H1 (cell line): ENCODE data around the gene MPPED1. TPM values are rescaled to one million over a fixed set of nuclear protein-coding genes. Genes with fewer than 3 reads are reported as not detected.

Source experiments
- CTCF ChIA-PET: fragments of 300-600 bp; sonication (Branson Sonifier 250); formaldehyde crosslinking; loops from one replicate; lab custom pipeline; 2021; ENCODE audit not compliant: partially characterized antibody; lab: Charles Lee
- POLR2A ChIA-PET: fragments of 300-600 bp; sonication (Branson Sonifier 250); formaldehyde crosslinking; loops from one replicate; lab custom pipeline; 2021; ENCODE audit warnings: inconsistent platforms; ENCODE audit not compliant: partially characterized antibody; lab: Charles Lee
- DNase-seq, 2 experiments: peaks; one replicate each; pipeline versions ENCODE4 v3.0.0 to v3.0.0-alpha.2; 2010 to 2022; ENCODE audit warnings: low spot score in 2 of 2, low read depth in 1 of 2, mixed read lengths in 1 of 2
- FAIRE-seq: peaks from 2 replicates; lab custom pipeline; 2011; peaks lifted over from hg19 to GRCh38; lab: Jason Lieb, UNC
- H2AFZ ChIP-seq: 2 replicates; pipeline ENCODE4 v1.8.1; 2012; ENCODE audit warnings: low read length, inconsistent platforms
- H2AK5ac ChIP-seq: 2 replicates; pipeline ENCODE4 v1.6.1; 2013; ENCODE audit warnings: low read depth, low read length
- H2BK120ac ChIP-seq: replicated peaks from 2 replicates; pipeline ENCODE3; 2013; ENCODE audit warnings: low read depth, low read length, inconsistent platforms
- H2BK12ac ChIP-seq: 2 replicates; pipeline ENCODE4 v1.6.1; 2013; ENCODE audit warnings: low read depth, low read length
- H2BK15ac ChIP-seq: 2 replicates; pipeline ENCODE4 v1.6.1; 2013; ENCODE audit warnings: low read length
- H2BK20ac ChIP-seq: 2 replicates; pipeline ENCODE4 v1.6.1; 2013; ENCODE audit warnings: low read length
- H2BK5ac ChIP-seq: 2 replicates; pipeline ENCODE4 v1.6.1; 2013; ENCODE audit warnings: low read depth, low read length
- H3K14ac ChIP-seq: 2 replicates; pipeline ENCODE4 v1.6.1; 2013; ENCODE audit warnings: inconsistent platforms; ENCODE audit not compliant: insufficient read length
- H3K18ac ChIP-seq: 2 replicates; pipeline ENCODE4 v1.6.1; 2013; ENCODE audit warnings: low read length; ENCODE audit errors: extremely low read depth
- H3K23ac ChIP-seq: 2 replicates; pipeline ENCODE4 v1.6.1; 2013; ENCODE audit warnings: inconsistent platforms; ENCODE audit not compliant: insufficient read length
- H3K23me2 ChIP-seq: 2 replicates; pipeline ENCODE4 v1.6.1; 2013; ENCODE audit warnings: low read depth, low read length
- H3K27ac ChIP-seq: 2 replicates; pipeline ENCODE4 v1.6.1; 2011; ENCODE audit warnings: low read depth, low read length, inconsistent platforms
- H3K27me3 ChIP-seq, 4 experiments: replicated peaks in 1 of 4; 1 replicate in 1 of 4; 2 replicates in 3 of 4; pipeline versions ENCODE4 v1.6.1 to v1.8.1; 2011 to 2013; ENCODE audit warnings: low read length in 3 of 4, mild to moderate bottlenecking in 3 of 4, inconsistent platforms in 2 of 4, mixed read lengths in 2 of 4, moderate library complexity in 1 of 4; ENCODE audit not compliant: control insufficient read depth in 3 of 4, insufficient read depth in 3 of 4; ENCODE audit errors: extremely low read depth in 1 of 4
- H3K36me3 ChIP-seq, 4 experiments: 2 replicates each; pipeline versions ENCODE4 v1.6.1 to v1.8.1; 2011 to 2013; ENCODE audit warnings: mild to moderate bottlenecking in 4 of 4, low read length in 3 of 4, moderate library complexity in 2 of 4, control low read depth in 1 of 4, inconsistent platforms in 1 of 4; ENCODE audit not compliant: insufficient read depth in 4 of 4, control insufficient read depth in 2 of 4
- H3K4ac ChIP-seq: replicated peaks from 2 replicates; pipeline ENCODE3; 2013; ENCODE audit warnings: low read length, low read depth, mixed read lengths, inconsistent platforms; ENCODE audit not compliant: insufficient read length
- H3K4me1 ChIP-seq, 4 experiments: replicated peaks in 1 of 4; 1 replicate in 1 of 4; 2 replicates in 3 of 4; pipeline versions ENCODE4 v1.6.1 to v1.8.1; 2011 to 2013; ENCODE audit warnings: low read length in 3 of 4, inconsistent platforms in 2 of 4, mixed read lengths in 1 of 4; ENCODE audit not compliant: insufficient read depth in 4 of 4, control insufficient read depth in 3 of 4
- H3K4me2 ChIP-seq, 2 experiments: 2 replicates each; pipeline versions ENCODE4 v1.6.1 to v1.8.1; 2011 to 2013; ENCODE audit warnings: low read depth in 2 of 2, low read length in 2 of 2, control low read depth in 1 of 2, inconsistent platforms in 1 of 2, mild to moderate bottlenecking in 1 of 2; ENCODE audit not compliant: insufficient read depth in 1 of 2
- H3K4me3 ChIP-seq, 4 experiments: fragments of 200-600, 300-600 bp in 1 of 4; sonication (generic), shearing (Covaris generic), sonication (Bioruptor Twin) in 1 of 4; 2 replicates each; pipeline versions ENCODE4 v1.5.1 to v1.8.1; 2011 to 2016; ENCODE audit warnings: low read length in 4 of 4, low read depth in 3 of 4, control low read depth in 2 of 4, inconsistent platforms in 2 of 4, mild to moderate bottlenecking in 2 of 4, mixed read lengths in 1 of 4, moderate library complexity in 1 of 4; ENCODE audit not compliant: insufficient read depth in 2 of 4; ENCODE audit errors: extremely low read depth in 1 of 4
- H3K56ac ChIP-seq: replicated peaks from 2 replicates; pipeline ENCODE3; 2013; ENCODE audit warnings: low read depth, mild to moderate bottlenecking, mixed read lengths, low read length, inconsistent platforms; ENCODE audit not compliant: insufficient read length
- H3K79me1 ChIP-seq: 2 replicates; pipeline ENCODE4 v1.6.1; 2013; ENCODE audit warnings: low read depth, low read length, control low read depth
- H3K79me2 ChIP-seq, 2 experiments: 2 replicates each; pipeline versions ENCODE4 v1.6.1 to v1.8.1; 2012 to 2013; ENCODE audit warnings: low read length in 2 of 2, mild to moderate bottlenecking in 2 of 2, inconsistent platforms in 1 of 2; ENCODE audit not compliant: insufficient read depth in 2 of 2, control insufficient read depth in 1 of 2
- H3K9ac ChIP-seq, 4 experiments: replicated peaks in 1 of 4; 1 replicate in 1 of 4; 2 replicates in 3 of 4; pipeline versions ENCODE4 v1.6.1 to v1.8.1; 2011 to 2013; ENCODE audit warnings: low read depth in 3 of 4, low read length in 3 of 4, control low read depth in 2 of 4, mild to moderate bottlenecking in 2 of 4, moderate library complexity in 2 of 4, inconsistent platforms in 1 of 4; ENCODE audit errors: extremely low read depth in 1 of 4
- H3K9me3 ChIP-seq, 2 experiments: 2 replicates each; pipeline versions ENCODE4 v1.6.1 to v1.8.1; 2012 to 2013; ENCODE audit warnings: mild to moderate bottlenecking in 2 of 2, moderate library complexity in 2 of 2, control low read depth in 1 of 2, inconsistent platforms in 1 of 2, low read depth in 1 of 2, low read length in 1 of 2, mixed read lengths in 1 of 2; ENCODE audit not compliant: insufficient read depth in 2 of 2
- H4K20me1 ChIP-seq, 2 experiments: replicated peaks in 1 of 2; 2 replicates each; pipeline versions ENCODE3 to v1.8.1; 2011 to 2013; ENCODE audit warnings: inconsistent platforms in 2 of 2, low read length in 2 of 2, mild to moderate bottlenecking in 1 of 2; ENCODE audit not compliant: insufficient read depth in 2 of 2, control insufficient read depth in 1 of 2
- H4K5ac ChIP-seq: 2 replicates; pipeline ENCODE4 v1.6.1; 2013; ENCODE audit warnings: low read length, low read depth, mixed read lengths, inconsistent platforms; ENCODE audit not compliant: insufficient read length
- H4K8ac ChIP-seq: 2 replicates; pipeline ENCODE4 v1.8.0; 2013; ENCODE audit warnings: mild to moderate bottlenecking, moderate library complexity, low read length, inconsistent platforms; ENCODE audit not compliant: insufficient read depth; ENCODE audit errors: extremely low read depth
- H4K91ac ChIP-seq: replicated peaks from 2 replicates; pipeline ENCODE3; 2013; ENCODE audit warnings: low read length, mixed read lengths, inconsistent platforms; ENCODE audit not compliant: insufficient read length
- CBX5 ChIP-seq: fragments of 300-800, 300-1000 bp; sonication (generic); IDR thresholded peaks from 2 replicates; pipeline ENCODE4 v1.7.1; 2016; ENCODE audit warnings: antibody characterized with exemption, low read length, low read depth
- EP300 ChIP-seq, 2 experiments: IDR thresholded peaks; 1 replicate in 1 of 2; 2 replicates in 1 of 2; pipeline ENCODE4 v1.6.1; 2011 to 2012; ENCODE audit warnings: low read depth in 2 of 2, low read length in 2 of 2, mild to moderate bottlenecking in 2 of 2, borderline replicate concordance in 1 of 2, inconsistent platforms in 1 of 2, moderate library complexity in 1 of 2
- EZH2 ChIP-seq: fragments of 200-600 bp; sonication (generic); IDR thresholded peaks from 2 replicates; pipeline ENCODE4 v1.7.1; 2012; ENCODE audit warnings: low read depth, mild to moderate bottlenecking, moderate library complexity, low read length, inconsistent platforms; ENCODE audit not compliant: severe bottlenecking
- GABPA ChIP-seq: IDR thresholded peaks from 2 replicates; pipeline ENCODE4 v1.6.1; 2011; ENCODE audit warnings: mild to moderate bottlenecking, low read length, moderate library complexity, borderline replicate concordance; ENCODE audit not compliant: insufficient read depth
- GTF2F1 ChIP-seq: IDR thresholded peaks from 2 replicates; pipeline ENCODE4 v1.6.1; 2012; ENCODE audit warnings: low read depth, low read length, improper control_type of control experiment, borderline replicate concordance
- KDM5A ChIP-seq: fragments of 200-600 bp; IDR thresholded peaks from 2 replicates; pipeline ENCODE4 v1.7.1; 2012; ENCODE audit warnings: mild to moderate bottlenecking, low read length, inconsistent platforms, mixed read lengths
- PHF8 ChIP-seq: fragments of 200-600 bp; sonication (generic); conservative IDR thresholded peaks from 2 replicates; pipeline ENCODE4 v1.7.1; 2012; ENCODE audit warnings: low read depth, mild to moderate bottlenecking, inconsistent platforms, low read length, moderate library complexity
- SIX5 ChIP-seq: IDR thresholded peaks from 2 replicates; pipeline ENCODE4 v1.6.1; 2011; ENCODE audit warnings: mild to moderate bottlenecking, low read depth, low read length
- SP4 ChIP-seq: IDR thresholded peaks from 2 replicates; pipeline ENCODE4 v1.6.1; 2012; ENCODE audit warnings: low read length, inconsistent platforms
- ZNF274 ChIP-seq: IDR thresholded peaks from 2 replicates; pipeline ENCODE4 v1.7.0; 2012; ENCODE audit warnings: low read length, borderline replicate concordance; ENCODE audit errors: extremely low read depth
- WGBS, 2 experiments: shearing (Covaris generic) in 1 of 2; methylation state at CpG; one replicate each; pipeline versions ENCODE4 v1.1.6 to v1.1.7; 2013 to 2015; ENCODE audit warnings: low lambda C conversion rate in 2 of 2, mixed read lengths in 2 of 2, inconsistent platforms in 1 of 2, low coverage in 1 of 2, missing lambda C conversion rate in 1 of 2; ENCODE audit not compliant: insufficient replicate concordance in 2 of 2, insufficient coverage in 1 of 2, insufficient read length in 1 of 2; ENCODE audit errors: extremely low coverage in 1 of 2, missing lambda C conversion rate in 1 of 2; 5-methylcytosine and 5-hydroxymethylcytosine counted together
- polyA plus RNA-seq, 7 experiments: library from polyadenylated mRNA; depleted of rRNA in 3 of 7; stranded (reverse) in 5 of 7; unstranded in 2 of 7; fragments of >200 nt in 5 of 7; fragments of 200-250 nt in 2 of 7; gene quantifications; 1 replicate in 5 of 7; 2 replicates in 1 of 7; 4 replicates in 1 of 7; pipeline versions ENCODE4 v1.2.1 to v1.2.3, GENCODE V29; 2011 to 2013; ENCODE audit warnings: missing spikeins in 2 of 7, mixed read lengths in 2 of 7
- total RNA-seq: library from RNA; stranded (reverse); fragmentation: NEBNext Ultra II Directional; extraction: Animal tissue kit (Norgen Biotek cat#: 25700); gene quantifications from 2 replicates; pipeline ENCODE4 v1.2.1, GENCODE V29; 2021

MPPED1 gene
- total and polyA plus RNA-seq, 2 of the 8 experiments (the other 6 are each of a cell fraction or from before 2014, with no cell fraction given) = 0.29 to 0.37 TPM

DNA sequence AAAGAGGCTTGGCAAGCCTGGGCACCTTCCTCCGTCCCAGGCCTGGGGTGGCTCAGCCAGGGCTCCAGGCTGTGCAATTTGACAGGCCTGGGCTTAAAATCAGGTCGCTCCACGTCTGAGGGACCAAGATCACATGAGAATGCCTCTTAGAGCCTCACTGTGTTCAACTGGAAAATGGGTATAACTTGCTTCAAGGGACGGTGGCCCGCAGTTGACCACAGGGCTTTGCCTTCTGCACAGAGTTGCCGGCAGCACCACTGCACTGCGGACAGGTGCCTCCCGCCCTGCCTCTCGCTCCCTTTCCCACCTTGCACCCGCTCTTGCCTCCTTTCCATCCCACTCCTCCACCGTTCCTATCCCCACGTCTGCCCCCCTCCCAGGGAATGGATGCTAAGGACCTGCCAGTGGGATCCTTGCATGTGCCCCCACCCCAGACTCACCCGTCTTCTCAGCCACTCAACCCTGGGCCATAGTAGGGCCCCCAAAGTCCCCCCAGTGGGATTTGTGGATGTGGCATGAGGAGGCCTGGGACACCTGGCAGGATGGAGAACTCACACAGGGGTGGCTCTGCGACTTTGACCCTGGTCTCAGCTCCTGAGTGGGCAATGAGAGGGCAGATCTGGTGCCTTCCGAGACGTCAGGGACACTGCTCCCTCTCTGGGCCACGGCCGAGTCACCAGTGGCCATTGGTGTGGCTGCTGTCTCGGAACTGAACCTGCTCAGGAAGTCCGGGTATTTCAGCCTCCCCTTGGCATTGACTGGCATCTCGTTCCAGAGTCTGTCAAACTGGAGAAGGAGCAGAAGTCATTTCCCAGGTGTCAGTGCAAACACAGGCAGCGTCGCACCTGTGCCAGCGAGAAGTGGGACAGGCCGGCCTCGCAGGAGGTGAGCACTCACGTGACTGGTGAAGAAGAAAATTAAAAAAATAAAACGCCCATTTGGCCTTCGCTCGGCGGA is 128.0 kb downstream of the MPPED1 start:
- Histone ChIP-seq H3K27ac (no peak overlapping the region), H2AK5ac (no peak overlapping the region), H2BK20ac (no peak overlapping the region), H2BK15ac (no peak overlapping the region), H3K4me1 (no peaks in the 10 kb centered on the region; a peak in 1 of 7 replicates), H2BK12ac (no peak overlapping the region), H3K18ac (no peak overlapping the region), H2AFZ (no peak overlapping the region), H3K4ac (no peak overlapping the region), H3K23ac (no peak overlapping the region), H3K4me2 (no peak overlapping the region), H2BK120ac (no peak overlapping the region), H4K5ac (no peak overlapping the region), H3K14ac (no peak overlapping the region), H3K27me3 (no peaks in the 10 kb centered on the region), H4K20me1 (no peaks in the 10 kb centered on the region), H3K56ac (no peak overlapping the region), H3K9ac (no peak overlapping the region), H3K79me2 (no peaks in the 10 kb centered on the region), H3K79me1 (no peaks in the 10 kb centered on the region), H3K36me3 (no peaks in the 10 kb centered on the region), H4K91ac (no peak overlapping the region), H3K4me3 (no peak overlapping the region), H3K23me2 (no peaks in the 10 kb centered on the region), H2BK5ac (no peak overlapping the region), H3K9me3 (peaks cover 5 to 11% of the 10 kb centered on the region in 2 experiments; a peak in 3 of 4 replicates), H4K8ac (no peak overlapping the region; the same call in 1 of the 2 replicates)
- TF ChIP-seq GTF2F1 = no peak
- TF ChIP-seq SIX5 = no peak
- no peak for TF ChIP-seq EZH2
- no peak for TF ChIP-seq EP300 (IDR thresholded peaks at IDR 0.05; ENCODE audit: borderline replicate concordance in 1 of 2, low read depth in 2 of 2, low read length in 2 of 2)
- TF ChIP-seq ZNF274 = no peak
- no peak for TF ChIP-seq PHF8
- no peak for TF ChIP-seq GABPA
- TF ChIP-seq CBX5 = no peak
- TF ChIP-seq KDM5A = no peak
- no peak for TF ChIP-seq SP4
- POLR2A ChIA-PET = no interaction called here
- WGBS, 2 experiments = 87% methylated on average over 29 of the region's 31 CpGs; no CpG with 5 or more reads in 1 of the 2 experiments
- CTCF ChIA-PET = interaction anchor here (1.2 kb wide), 1 partner anchor 145 kb away, joined by 3 read pairs; no protein-coding TSS in a partner anchor
- DNase-seq (no peak), FAIRE-seq (no peak)
